CD8-positive, alpha-beta memory T cell (primary cell): ENCODE results near the gene MGA. TPM values are rescaled to one million over a fixed set of nuclear protein-coding genes. Genes with fewer than 3 reads are reported as not detected.
A peak's percentile ranks its signal among the peaks of the same experiment; 100 is the strongest.

Experiments
- CTCF ChIA-PET: fragments of 350-600 bp; sonication (Branson Sonifier 250); formaldehyde crosslinking; loops from one replicate; lab custom pipeline; 2021; ENCODE audit warnings: antibody characterized with exemption; lab: Charles Lee
- POLR2A ChIA-PET: fragments of 350-600 bp; sonication (Branson Sonifier 250); formaldehyde crosslinking; loops from one replicate; lab custom pipeline; 2021; ENCODE audit warnings: antibody characterized with exemption; lab: Charles Lee
- DNase-seq, 5 donors: peaks; one replicate each; pipeline versions ENCODE4 v3.0.0 to v3.0.0-alpha.2; 2020 to 2022; ENCODE audit warnings: mixed read lengths in 1 of 5
- H3K27ac ChIP-seq: one replicate; pipeline ENCODE4 v1.7.0; 2013; ENCODE audit warnings: low read depth, mild to moderate bottlenecking, low read length, moderate library complexity
- H3K27me3 ChIP-seq: 2 replicates; pipeline ENCODE4 v1.7.0; 2013; ENCODE audit warnings: low read length, mild to moderate bottlenecking; ENCODE audit not compliant: insufficient read depth, poor library complexity, severe bottlenecking
- H3K36me3 ChIP-seq: 2 replicates; pipeline ENCODE4 v1.7.0; 2013; ENCODE audit warnings: mild to moderate bottlenecking, low read length, moderate library complexity; ENCODE audit not compliant: insufficient read depth
- H3K4me1 ChIP-seq: 2 replicates; pipeline ENCODE4 v1.7.0; 2013; ENCODE audit warnings: mild to moderate bottlenecking, low read length, moderate library complexity; ENCODE audit not compliant: insufficient read depth
- H3K4me3 ChIP-seq: 2 replicates; pipeline ENCODE4 v1.7.0; 2013; ENCODE audit warnings: mild to moderate bottlenecking, low read length
- H3K9me3 ChIP-seq: 2 replicates; pipeline ENCODE4 v1.7.0; 2013; ENCODE audit warnings: mild to moderate bottlenecking, low read length
- H3K27ac Mint-ChIP-seq, 8 donors: one replicate each; pipeline ENCODE4 v1.8.0; 2020 to 2021; ENCODE audit warnings: mixed read lengths in 8 of 8, mild to moderate bottlenecking in 6 of 8, inconsistent platforms in 3 of 8, moderate library complexity in 3 of 8
- H3K27me3 Mint-ChIP-seq, 2 donors: one replicate each; pipeline ENCODE4 v1.8.0; 2020 to 2021; ENCODE audit warnings: mixed read lengths in 2 of 2, mild to moderate bottlenecking in 1 of 2, moderate library complexity in 1 of 2
- H3K36me3 Mint-ChIP-seq, 3 donors: one replicate each; pipeline ENCODE4 v1.8.0; 2020 to 2021; ENCODE audit warnings: mixed read lengths in 3 of 3, inconsistent platforms in 1 of 3, mild to moderate bottlenecking in 1 of 3
- H3K4me1 Mint-ChIP-seq, 3 donors: one replicate each; pipeline ENCODE4 v1.8.0; 2020 to 2021; ENCODE audit warnings: mixed read lengths in 3 of 3, inconsistent platforms in 1 of 3, mild to moderate bottlenecking in 1 of 3
- H3K4me3 Mint-ChIP-seq, 7 donors: one replicate each; pipeline ENCODE4 v1.8.0; 2020 to 2021; ENCODE audit warnings: mixed read lengths in 7 of 7, mild to moderate bottlenecking in 6 of 7, moderate library complexity in 4 of 7, inconsistent platforms in 2 of 7
- H3K9me3 Mint-ChIP-seq, 5 donors: one replicate each; pipeline ENCODE4 v1.8.0; 2020 to 2022; ENCODE audit warnings: mixed read lengths in 5 of 5, mild to moderate bottlenecking in 3 of 5, moderate library complexity in 2 of 5, inconsistent platforms in 1 of 5
- polyA plus RNA-seq: library from polyadenylated mRNA; unstranded; fragments of 300-500 nt; fragmentation: Illumina TruSeq; gene quantifications from one replicate; pipeline ENCODE4 v1.2.3, GENCODE V29; 2021
- total RNA-seq, 2 experiments: library from RNA; stranded (reverse); gene quantifications; one replicate each; pipeline ENCODE4 v1.2.3, GENCODE V29; 2021

Gene MGA
- total and polyA plus RNA-seq, 3 experiments from 2014 or later = 22.5 to 41.5 (median 40.1) TPM

GRCh38 chr15:41817781-41818180 is 157.6 kb downstream of the MGA start:
- no peaks in the 10 kb centered on the region for H3K27me3 Mint-ChIP-seq
- no peaks in the 10 kb centered on the region for H3K4me1 Mint-ChIP-seq
- H3K36me3 ChIP-seq = peaks cover 9% of the 10 kb centered on the region
- no peak overlapping the region for H3K27ac Mint-ChIP-seq
- H3K9me3 Mint-ChIP-seq = no peaks in the 10 kb centered on the region
- H3K4me3 ChIP-seq = no peak overlapping the region
- ChIA-PET CTCF (interaction anchor here (0.8 to 1.9 kb wide), 2 partner anchors 45 to 87 kb away, joined by 3 to 10 read pairs; partner anchors contain the start of gene MAPKBP1), POLR2A (no interaction called here)
- DNase-seq = peak in 1 of 5 donors; percentile 22
- H3K4me1 ChIP-seq = no peaks in the 10 kb centered on the region
- H3K27me3 ChIP-seq = no peaks in the 10 kb centered on the region
- H3K4me3 Mint-ChIP-seq = no peak overlapping the region
- no peak overlapping the region for H3K27ac ChIP-seq
- H3K36me3 Mint-ChIP-seq = peaks cover 0 to 90% (median 16%) of the 10 kb centered on the region in 3 donors
- no peaks in the 10 kb centered on the region for H3K9me3 ChIP-seq

GRCh38 chr15:41819455-41820050 is 159.3 kb downstream of the MGA start:
- peaks cover 9% of the 10 kb centered on the region for H3K36me3 ChIP-seq
- H3K27me3 Mint-ChIP-seq = no peaks in the 10 kb centered on the region
- DNase-seq = peak in 1 of 5 donors; percentile 20
- H3K4me3 ChIP-seq = no peak overlapping the region
- peak overlapping the region in 3 of 8 donors; percentile 19 to 87 (median 40) for H3K27ac Mint-ChIP-seq
- no peaks in the 10 kb centered on the region for H3K27me3 ChIP-seq
- POLR2A ChIA-PET = no interaction called here
- H3K4me1 ChIP-seq = no peaks in the 10 kb centered on the region
- CTCF ChIA-PET = interaction anchor here (1.4 kb wide), 1 partner anchor 26 kb away, joined by 3 read pairs; no protein-coding TSS in a partner anchor
- H3K9me3 Mint-ChIP-seq = no peaks in the 10 kb centered on the region
- H3K27ac ChIP-seq = no peak overlapping the region
- no peaks in the 10 kb centered on the region for H3K4me1 Mint-ChIP-seq
- peaks cover 0 to 88% (median 8%) of the 10 kb centered on the region in 3 donors for H3K36me3 Mint-ChIP-seq
- H3K9me3 ChIP-seq = no peaks in the 10 kb centered on the region
- no peak overlapping the region for H3K4me3 Mint-ChIP-seq

- Histone ChIP-seq H3K27me3 (no peaks in the 10 kb centered on the region), H3K27ac (no peak overlapping the region), H3K9me3 (no peaks in the 10 kb centered on the region), H3K4me3 (no peak overlapping the region), H3K36me3 (peaks cover 9% of the 10 kb centered on the region), H3K4me1 (no peaks in the 10 kb centered on the region)
- no peaks in the 10 kb centered on the region for H3K9me3 Mint-ChIP-seq
- H3K27ac Mint-ChIP-seq = peak overlapping the region in 3 of 8 donors; percentile 52 to 92 (median 82)
- CTCF ChIA-PET = interaction anchor here (1.4 to 1.8 kb wide), 3 partner anchors 9 to 47 kb away, joined by 3 to 7 read pairs (median 4); partner anchors contain the start of gene MAPKBP1
- no peaks in the 10 kb centered on the region for H3K27me3 Mint-ChIP-seq
- no peak for DNase-seq
- H3K36me3 Mint-ChIP-seq = peaks cover 0 to 81% (median 4%) of the 10 kb centered on the region in 3 donors
- POLR2A ChIA-PET = interaction anchor here (0.9 kb wide), 1 partner anchor 48 kb away, joined by 3 read pairs; no protein-coding TSS in a partner anchor
- no peak overlapping the region for H3K4me3 Mint-ChIP-seq
- H3K4me1 Mint-ChIP-seq = no peaks in the 10 kb centered on the region
Measured at GRCh38 chr15:41820791-41821423, 160.7 kb downstream of the MGA start.

GRCh38 chr15:41821831-41822230 is 161.6 kb downstream of the MGA start:
- ChIA-PET CTCF (interaction anchor here (1.4 to 1.8 kb wide), 2 partner anchors 10 to 48 kb away, joined by 4 to 7 read pairs; partner anchors contain the start of gene MAPKBP1), POLR2A (no interaction called here)
- Histone ChIP-seq H3K9me3 (no peaks in the 10 kb centered on the region), H3K27ac (no peak overlapping the region), H3K27me3 (no peaks in the 10 kb centered on the region), H3K4me3 (no peak overlapping the region), H3K4me1 (no peaks in the 10 kb centered on the region), H3K36me3 (peaks cover 9% of the 10 kb centered on the region)
- H3K36me3 Mint-ChIP-seq = peaks cover 0 to 72% (median 0%) of the 10 kb centered on the region in 3 donors
- peak overlapping the region in 1 of 8 donors; percentile 92 for H3K27ac Mint-ChIP-seq
- peaks cover 0 to 4% (median 3%) of the 10 kb centered on the region in 3 donors for H3K4me1 Mint-ChIP-seq
- H3K4me3 Mint-ChIP-seq = no peak overlapping the region
- H3K27me3 Mint-ChIP-seq = no peaks in the 10 kb centered on the region
- no peaks in the 10 kb centered on the region for H3K9me3 Mint-ChIP-seq
- DNase-seq = no peak

- Mint-ChIP-seq H3K36me3 (peaks cover 0 to 65% (median 0%) of the 10 kb centered on the region in 3 donors), H3K4me1 (peaks cover 0 to 5% (median 4%) of the 10 kb centered on the region in 3 donors), H3K27me3 (no peaks in the 10 kb centered on the region), H3K27ac (no peak overlapping the region), H3K9me3 (no peaks in the 10 kb centered on the region), H3K4me3 (no peak overlapping the region)
- H3K27me3 ChIP-seq = no peaks in the 10 kb centered on the region
- no peaks in the 10 kb centered on the region for H3K4me1 ChIP-seq
- H3K4me3 ChIP-seq = no peak overlapping the region
- ChIA-PET POLR2A (no interaction called here), CTCF (interaction anchor here (3.0 kb wide), 1 partner anchor 49 kb away, joined by 11 read pairs; the partner anchor contains the start of gene MAPKBP1)
- DNase-seq = no peak
- no peaks in the 10 kb centered on the region for H3K9me3 ChIP-seq
- peaks cover 9% of the 10 kb centered on the region for H3K36me3 ChIP-seq
- H3K27ac ChIP-seq = no peak overlapping the region
Measured at GRCh38 chr15:41822471-41822870, 162.3 kb downstream of the MGA start.

Other genes with a start within 250 kb of the MGA start
- 10 to 100 TPM; 32.9 to 35.5 TPM for gene RTF1, start 243.3 kb upstream of the MGA start, total RNA-seq
- gene RTF1, start 243.3 kb upstream of the MGA start, polyA plus RNA-seq = 28.2 TPM
- under 1 TPM; 0.44 to 0.53 TPM for gene ITPKA, start 166.5 kb upstream of the MGA start, total RNA-seq
- gene ITPKA, start 166.5 kb upstream of the MGA start, polyA plus RNA-seq = not detected
- gene LTK, start 146.6 kb upstream of the MGA start, total RNA-seq = under 1 TPM; 0.27 to 0.31 TPM
- gene LTK, start 146.6 kb upstream of the MGA start, polyA plus RNA-seq = 7.3 TPM
- 10 to 100 TPM; 64.6 to 69.3 TPM for gene RPAP1, start 116.1 kb upstream of the MGA start, total RNA-seq
- gene RPAP1, start 116.1 kb upstream of the MGA start, polyA plus RNA-seq = 20.7 TPM
- gene TYRO3, start 101.2 kb upstream of the MGA start, total RNA-seq = 1 to 10 TPM; 2.0 to 2.6 TPM
- gene TYRO3, start 101.2 kb upstream of the MGA start, polyA plus RNA-seq = 0.46 TPM
- gene MAPKBP1, start 114.1 kb downstream of the MGA start, total RNA-seq = 10 to 100 TPM; 16.0 to 17.8 TPM
- gene MAPKBP1, start 114.1 kb downstream of the MGA start, polyA plus RNA-seq = 4.8 TPM
- gene JMJD7, start 167.7 kb downstream of the MGA start, total RNA-seq = 10 to 100 TPM; 14.4 to 15.0 TPM
- 25.5 TPM for gene JMJD7, start 167.7 kb downstream of the MGA start, polyA plus RNA-seq
- 1 to 10 TPM; 5.9 to 6.8 TPM for gene PLA2G4B, start 178.4 kb downstream of the MGA start, total RNA-seq
- gene PLA2G4B, start 178.4 kb downstream of the MGA start, polyA plus RNA-seq = 3.1 TPM
- under 1 TPM; 0.31 to 0.39 TPM for gene SPTBN5, start 233.6 kb downstream of the MGA start, total RNA-seq
- not detected for gene SPTBN5, start 233.6 kb downstream of the MGA start, polyA plus RNA-seq